Effector memory CD8-positive, alpha-beta T cell (primary cell): ENCODE data around the gene CYGB.
"Not testable (repeated sequence)": the region's sequence is repeated elsewhere in the genome, so short reads cannot be mapped to it uniquely, and the experiment has no call there.

ENCODE experiments used
- ATAC-seq: fragments of 150-1000 bp; cut with Tn5 transposase; replicated peaks from 2 replicates; pipeline ENCODE4 v1.10.0; 2021; ENCODE audit warnings: mild to moderate bottlenecking, moderate library complexity
- DNase-seq, 3 experiments: peaks; one replicate each; pipeline ENCODE4 v3.0.0; 2021
- H3K27ac Mint-ChIP-seq, 2 donors: one replicate each; pipeline ENCODE4 v1.8.0; 2022; ENCODE audit warnings: mild to moderate bottlenecking in 2 of 2, mixed read lengths in 2 of 2, moderate library complexity in 2 of 2
- H3K27me3 Mint-ChIP-seq, 2 donors: one replicate each; pipeline ENCODE4 v1.8.0; 2022; ENCODE audit warnings: mixed read lengths in 2 of 2
- H3K36me3 Mint-ChIP-seq: one replicate; pipeline ENCODE4 v1.8.0; 2022; ENCODE audit warnings: mild to moderate bottlenecking, moderate library complexity, mixed read lengths; ENCODE audit not compliant: insufficient read depth
- H3K4me1 Mint-ChIP-seq, 2 donors: one replicate each; pipeline ENCODE4 v1.8.0; 2022; ENCODE audit warnings: low read depth in 2 of 2, mixed read lengths in 2 of 2
- H3K4me3 Mint-ChIP-seq, 2 donors: one replicate each; pipeline ENCODE4 v1.8.0; 2022; ENCODE audit warnings: mild to moderate bottlenecking in 2 of 2, mixed read lengths in 2 of 2, moderate library complexity in 2 of 2
- H3K9me3 Mint-ChIP-seq, 2 donors: one replicate each; pipeline ENCODE4 v1.8.0; 2022; ENCODE audit warnings: mixed read lengths in 2 of 2

The CYGB gene

GRCh38 chr17:76574166-76574565 is 36.7 kb upstream of the CYGB start:
- peaks cover 23% of the 10 kb centered on the region for H3K36me3 Mint-ChIP-seq
- H3K4me1 Mint-ChIP-seq: peaks cover 0 to 3% of the 10 kb centered on the region in 2 donors
- no peak for DNase-seq
- ATAC-seq: no peak
- H3K27me3 Mint-ChIP-seq: no peaks in the 10 kb centered on the region
- no peak overlapping the region for H3K4me3 Mint-ChIP-seq
- H3K9me3 Mint-ChIP-seq: no peaks in the 10 kb centered on the region
- H3K27ac Mint-ChIP-seq: no peak overlapping the region

- no peak for DNase-seq
- Mint-ChIP-seq H3K9me3 (no peaks in the 10 kb centered on the region), H3K4me1 (peaks cover 6 to 9% of the 10 kb centered on the region in 2 donors), H3K36me3 (peaks cover 23% of the 10 kb centered on the region), H3K4me3 (no peak overlapping the region), H3K27me3 (no peaks in the 10 kb centered on the region), H3K27ac (no peak overlapping the region)
- ATAC-seq: no peak
Observed at GRCh38 chr17:76573096-76573495, 35.6 kb upstream of the CYGB start.

- Mint-ChIP-seq H3K9me3 (no peaks in the 10 kb centered on the region), H3K4me1 (peaks cover 12 to 15% of the 10 kb centered on the region in 2 donors), H3K27ac (no peak overlapping the region), H3K27me3 (no peaks in the 10 kb centered on the region), H3K36me3 (peaks cover 23% of the 10 kb centered on the region), H3K4me3 (no peak overlapping the region)
- DNase-seq: no peak
- ATAC-seq: no peak
Observed at GRCh38 chr17:76572201-76572910, 34.8 kb upstream of the CYGB start.

- Mint-ChIP-seq H3K9me3 (no peaks in the 10 kb centered on the region), H3K36me3 (peaks cover 34% of the 10 kb centered on the region), H3K4me1 (peaks cover 25 to 28% of the 10 kb centered on the region in 2 donors), H3K27me3 (no peaks in the 10 kb centered on the region), H3K27ac (peak overlapping the region in 1 of 2 donors; percentile 32), H3K4me3 (no peak overlapping the region)
- ATAC-seq: no peak
- DNase-seq: no peak
Observed at GRCh38 chr17:76570877-76571471, 33.5 kb upstream of the CYGB start.

GRCh38 chr17:76570457-76570856 is 32.9 kb upstream of the CYGB start:
- H3K9me3 Mint-ChIP-seq: no peaks in the 10 kb centered on the region
- DNase-seq: no peak
- peaks cover 30 to 32% of the 10 kb centered on the region in 2 donors for H3K4me1 Mint-ChIP-seq
- H3K27ac Mint-ChIP-seq: peak overlapping the region in 1 of 2 donors; percentile 32
- no peak for ATAC-seq
- H3K4me3 Mint-ChIP-seq: no peak overlapping the region
- no peaks in the 10 kb centered on the region for H3K27me3 Mint-ChIP-seq
- peaks cover 40% of the 10 kb centered on the region for H3K36me3 Mint-ChIP-seq

- Mint-ChIP-seq H3K27me3 (no peaks in the 10 kb centered on the region), H3K36me3 (peaks cover 41% of the 10 kb centered on the region), H3K4me3 (no peak overlapping the region), H3K27ac (no peak overlapping the region), H3K4me1 (peaks cover 32% of the 10 kb centered on the region in 2 donors), H3K9me3 (no peaks in the 10 kb centered on the region)
- DNase-seq (no peak), ATAC-seq (no peak)
Observed at GRCh38 chr17:76569607-76570279, 32.2 kb upstream of the CYGB start.

GRCh38 chr17:76568811-76569221 is 31.3 kb upstream of the CYGB start:
- Mint-ChIP-seq H3K4me3 (peak overlapping the region in 1 of 2 donors; percentile 4), H3K36me3 (peaks cover 44% of the 10 kb centered on the region)

GRCh38 chr17:76567634-76568432 is 30.3 kb upstream of the CYGB start:
- no peak overlapping the region for H3K4me3 Mint-ChIP-seq
- peaks cover 45% of the 10 kb centered on the region for H3K36me3 Mint-ChIP-seq
- DNase-seq: no peak
- H3K27ac Mint-ChIP-seq: peak overlapping the region; percentile 81 to 91
- H3K4me1 Mint-ChIP-seq: peaks cover 35 to 39% of the 10 kb centered on the region in 2 donors
- no peaks in the 10 kb centered on the region for H3K27me3 Mint-ChIP-seq
- no peaks in the 10 kb centered on the region for H3K9me3 Mint-ChIP-seq
- peak; percentile 65 for ATAC-seq

More at GRCh38 chr17:76568811-76569221, 31.3 kb upstream of the CYGB start:
- DNase-seq (no peak), ATAC-seq (no peak)
- Mint-ChIP-seq H3K4me1 (peaks cover 32% of the 10 kb centered on the region in 2 donors), H3K27me3 (no peaks in the 10 kb centered on the region), H3K27ac (peak overlapping the region; percentile 81 to 91), H3K9me3 (no peaks in the 10 kb centered on the region)

GRCh38 chr17:76566988-76567431 is 29.5 kb upstream of the CYGB start:
- H3K27me3 Mint-ChIP-seq: no peaks in the 10 kb centered on the region
- H3K36me3 Mint-ChIP-seq: peaks cover 47% of the 10 kb centered on the region
- peak overlapping the region in 1 of 2 donors; percentile 8 for H3K4me3 Mint-ChIP-seq
- ATAC-seq: no peak
- H3K4me1 Mint-ChIP-seq: peaks cover 40 to 42% of the 10 kb centered on the region in 2 donors
- no peaks in the 10 kb centered on the region for H3K9me3 Mint-ChIP-seq
- no peak for DNase-seq
- H3K27ac Mint-ChIP-seq: peak overlapping the region; percentile 81 to 91

- peak overlapping the region; percentile 81 to 89 for H3K27ac Mint-ChIP-seq
- H3K9me3 Mint-ChIP-seq: no peaks in the 10 kb centered on the region
- H3K36me3 Mint-ChIP-seq: peaks cover 51% of the 10 kb centered on the region
- no peak overlapping the region for H3K4me3 Mint-ChIP-seq
- DNase-seq (no peak), ATAC-seq (no peak)
- H3K27me3 Mint-ChIP-seq: no peaks in the 10 kb centered on the region
- H3K4me1 Mint-ChIP-seq: peaks cover 44 to 47% of the 10 kb centered on the region in 2 donors
Observed at GRCh38 chr17:76566613-76566943, 29.1 kb upstream of the CYGB start.

GRCh38 chr17:76565728-76566612 is 28.5 kb upstream of the CYGB start:
- no peaks in the 10 kb centered on the region for H3K9me3 Mint-ChIP-seq
- peak overlapping the region; percentile 81 to 89 for H3K27ac Mint-ChIP-seq
- peaks cover 48 to 49% of the 10 kb centered on the region in 2 donors for H3K4me1 Mint-ChIP-seq
- DNase-seq (no peak), ATAC-seq (no peak)
- peaks cover 53% of the 10 kb centered on the region for H3K36me3 Mint-ChIP-seq
- H3K4me3 Mint-ChIP-seq: no peak overlapping the region
- no peaks in the 10 kb centered on the region for H3K27me3 Mint-ChIP-seq

- H3K4me3 Mint-ChIP-seq, H3K27me3 Mint-ChIP-seq, H3K9me3 Mint-ChIP-seq, DNase-seq: not testable (repeated sequence)
- peaks cover 60% of the 10 kb centered on the region for H3K36me3 Mint-ChIP-seq
- ATAC-seq: peak; percentile 48
- peaks cover 54 to 57% of the 10 kb centered on the region in 2 donors for H3K4me1 Mint-ChIP-seq
- peak overlapping the region; percentile 81 to 89 for H3K27ac Mint-ChIP-seq
Observed at GRCh38 chr17:76564991-76565727, 27.6 kb upstream of the CYGB start.
